HTR-8/SVneo (cell line): ENCODE measurements around the gene NDUFB11.

Experiments
- DNase-seq: peaks from one replicate; pipeline ENCODE4 v3.0.0; 2011; ENCODE audit warnings: low spot score, mixed read lengths; ENCODE audit not compliant: insufficient read length
- FAIRE-seq: peaks from 2 replicates; lab custom pipeline; 2011; peaks lifted over from hg19 to GRCh38; lab: Jason Lieb, UNC

The NDUFB11 gene

GRCh38 chrX:47175588-47175980 lies 31.1 kb upstream of the NDUFB11 start:
- FAIRE-seq (no peak), DNase-seq (no peak)

GRCh38 chrX:47174846-47175587 lies 30.5 kb upstream of the NDUFB11 start:
- FAIRE-seq (no peak), DNase-seq (no peak)

GRCh38 chrX:47174376-47174775 lies 29.9 kb upstream of the NDUFB11 start:
- no peak for FAIRE-seq
- no peak for DNase-seq

GRCh38 chrX:47172971-47173792 lies 28.7 kb upstream of the NDUFB11 start:
- no peak for DNase-seq
- no peak for FAIRE-seq

GRCh38 chrX:47172549-47172948 lies 28.0 kb upstream of the NDUFB11 start:
- DNase-seq, result no peak
- FAIRE-seq, result no peak

- DNase-seq, result no peak
- no peak for FAIRE-seq
Observed at GRCh38 chrX:47171996-47172395, 27.5 kb upstream of the NDUFB11 start.

GRCh38 chrX:47170861-47171692 lies 26.6 kb upstream of the NDUFB11 start:
- FAIRE-seq, result no peak
- no peak for DNase-seq

GRCh38 chrX:47169726-47170515 lies 25.4 kb upstream of the NDUFB11 start:
- DNase-seq (no peak), FAIRE-seq (no peak)

DNA sequence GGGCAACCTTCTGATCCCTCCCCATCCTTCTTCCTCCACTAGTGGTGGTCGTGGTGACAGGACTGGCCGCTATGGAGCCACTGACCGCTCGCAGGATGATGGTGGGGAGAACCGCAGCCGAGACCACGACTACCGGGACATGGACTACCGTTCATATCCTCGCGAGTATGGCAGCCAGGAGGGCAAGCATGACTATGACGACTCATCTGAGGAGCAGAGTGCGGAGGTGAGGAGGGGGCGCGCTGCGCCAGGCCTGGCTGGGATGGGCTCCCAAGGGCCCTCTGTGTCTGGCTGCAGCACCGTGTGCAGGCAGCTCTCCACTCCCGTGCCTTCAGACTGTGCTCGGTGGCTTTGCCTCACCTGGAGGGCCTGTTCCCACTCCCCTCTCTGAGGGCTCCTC lies 24.8 kb upstream of the NDUFB11 start:
- DNase-seq (no peak), FAIRE-seq (no peak)

GRCh38 chrX:47168495-47169073 lies 24.1 kb upstream of the NDUFB11 start:
- FAIRE-seq, result no peak

GRCh38 chrX:47166126-47166525 lies 21.6 kb upstream of the NDUFB11 start:
- DNase-seq (no peak), FAIRE-seq (no peak)

More at GRCh38 chrX:47168495-47169073, 24.1 kb upstream of the NDUFB11 start:
- DNase-seq, result no peak

DNA sequence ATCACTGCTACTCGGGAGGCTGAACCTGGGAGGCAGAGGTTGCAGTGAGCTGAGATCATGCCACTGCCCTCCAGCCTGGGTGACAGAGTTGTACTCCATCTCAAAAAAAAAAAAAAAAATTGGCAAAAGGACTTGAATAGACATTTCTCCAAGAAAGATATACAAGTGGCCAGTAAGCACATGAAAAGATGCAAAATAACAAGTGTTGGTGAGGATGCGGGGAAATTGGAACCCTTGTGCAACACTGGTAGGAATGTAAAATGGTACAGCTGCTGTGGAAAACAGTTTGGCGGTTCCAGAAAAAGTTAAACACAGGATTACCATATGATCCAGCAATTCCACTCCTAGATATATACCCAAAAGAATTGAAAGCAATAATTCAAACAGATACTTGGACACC lies 19.9 kb upstream of the NDUFB11 start:
- no peak for DNase-seq
- FAIRE-seq, result no peak

GRCh38 chrX:47162927-47163583 lies 18.6 kb upstream of the NDUFB11 start:
- no peak for FAIRE-seq

GRCh38 chrX:47160781-47161180 lies 16.3 kb upstream of the NDUFB11 start:
- DNase-seq (no peak), FAIRE-seq (no peak)

More at GRCh38 chrX:47162927-47163583, 18.6 kb upstream of the NDUFB11 start:
- DNase-seq, result no peak

DNA sequence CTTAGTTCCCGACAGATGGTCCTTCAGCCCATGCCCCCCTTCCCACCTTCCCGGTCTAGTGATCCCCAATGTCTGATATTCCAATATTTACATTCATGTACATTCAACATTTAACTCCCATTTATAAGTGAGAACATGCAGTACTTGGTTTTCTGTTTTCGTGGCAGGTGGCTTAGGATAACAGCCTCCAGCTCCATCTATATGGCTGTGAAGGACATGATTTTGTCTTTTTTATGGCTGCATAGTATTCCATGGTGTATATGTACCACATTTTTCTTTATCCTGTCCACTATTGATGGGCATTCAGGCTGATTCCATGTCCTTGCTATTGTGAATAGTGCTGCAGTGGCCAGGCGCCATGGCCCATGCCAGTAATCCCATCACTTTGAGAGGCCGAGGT lies 14.3 kb upstream of the NDUFB11 start:
- FAIRE-seq, result no peak
- no peak for DNase-seq

DNA sequence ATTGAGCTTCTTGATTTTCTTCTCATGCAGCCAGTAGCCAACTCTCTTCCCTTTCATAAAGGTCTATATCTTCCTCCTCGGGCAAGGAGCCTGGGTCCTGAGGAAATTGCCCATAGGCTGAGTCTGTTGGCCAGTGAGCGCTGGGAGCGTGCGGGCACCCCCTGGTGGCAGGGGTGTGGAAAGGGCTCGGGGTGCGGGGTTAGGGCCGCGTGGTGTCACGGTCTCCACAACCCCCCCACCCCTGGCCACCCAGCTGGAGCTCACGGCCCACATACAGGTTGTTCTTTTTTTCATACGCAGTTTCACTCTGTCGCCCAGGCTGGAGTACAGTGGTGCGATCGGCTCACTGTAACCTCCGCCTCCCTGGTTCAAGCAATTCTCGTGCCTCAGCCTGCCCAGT lies 13.6 kb upstream of the NDUFB11 start:
- DNase-seq, result no peak
- no peak for FAIRE-seq

DNA sequence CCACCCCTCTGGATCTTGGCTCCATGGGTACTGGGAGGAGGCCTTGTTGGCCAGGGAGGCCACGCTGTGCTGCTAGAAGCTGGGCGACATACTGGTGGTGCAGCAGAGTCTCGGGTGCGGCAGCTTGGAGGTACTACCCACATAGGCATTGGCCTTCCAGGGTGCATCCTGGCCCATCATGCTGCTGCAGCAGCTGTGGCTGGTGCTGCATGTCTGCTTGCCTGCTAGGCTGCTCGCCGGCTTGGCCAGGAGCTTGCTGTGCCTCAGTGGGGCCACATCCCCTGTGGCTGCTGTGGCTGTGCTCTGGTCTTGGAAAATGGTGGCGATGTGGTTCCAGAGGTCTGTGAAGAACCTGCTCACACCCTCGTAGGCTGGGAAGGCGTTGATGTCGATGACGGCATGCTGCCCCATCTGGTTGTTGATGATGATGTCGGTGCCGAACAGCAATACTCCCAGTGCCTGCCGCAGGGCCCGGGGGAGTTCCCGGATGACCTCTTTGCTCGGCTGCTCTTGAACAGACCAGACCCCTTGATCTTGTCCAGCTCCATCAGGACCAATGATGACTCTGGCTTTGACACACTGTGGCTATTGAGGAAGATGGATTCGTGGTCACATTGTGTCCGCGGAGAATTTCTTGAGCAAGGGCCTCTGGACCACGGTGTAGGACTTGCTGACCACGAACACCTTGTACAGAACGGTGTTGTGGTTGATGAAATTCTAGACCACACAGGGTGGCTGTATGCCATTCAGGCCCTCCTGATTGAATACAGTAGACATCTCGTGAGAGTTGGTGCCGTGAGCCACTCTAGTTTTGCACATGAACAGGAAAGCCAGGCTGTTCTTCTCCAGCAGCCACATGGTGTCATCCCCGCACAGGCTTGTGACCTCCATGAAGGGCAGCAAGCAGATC lies 12.4 kb upstream of the NDUFB11 start:
- DNase-seq (no peak), FAIRE-seq (no peak)

- FAIRE-seq, result no peak
- DNase-seq, result no peak
Observed at GRCh38 chrX:47151435-47151834, 6.9 kb upstream of the NDUFB11 start.
